Mesothelial cell of epicardium (in vitro differentiated cells): ENCODE data around the gene CCT5. TPM values are rescaled to one million over a fixed set of nuclear protein-coding genes. Genes with fewer than 3 reads are reported as not detected.

Source experiments
- DNase-seq, 2 experiments: peaks; one replicate each; pipeline ENCODE4 v3.0.0; 2021; ENCODE audit warnings: low spot score in 2 of 2; ENCODE audit not compliant: unreplicated experiment in 2 of 2
- H3K27ac Mint-ChIP-seq: 2 replicates; pipeline ENCODE4 v1.8.0; 2021; ENCODE audit warnings: mixed read lengths
- H3K27me3 Mint-ChIP-seq: 2 replicates; pipeline ENCODE4 v1.8.0; 2021; ENCODE audit warnings: low read depth, mixed read lengths
- H3K36me3 Mint-ChIP-seq: 2 replicates; pipeline ENCODE4 v1.8.0; 2021; ENCODE audit warnings: mixed read lengths
- H3K4me1 Mint-ChIP-seq: 2 replicates; pipeline ENCODE4 v1.8.0; 2021; ENCODE audit warnings: mixed read lengths
- H3K4me3 Mint-ChIP-seq: 2 replicates; pipeline ENCODE4 v1.8.0; 2021; ENCODE audit warnings: mild to moderate bottlenecking, moderate library complexity, mixed read lengths
- H3K9me3 Mint-ChIP-seq: 2 replicates; pipeline ENCODE4 v1.8.0; 2021; ENCODE audit warnings: mixed read lengths
- CTCF ChIP-seq: fragments of 200-600 bp; sonication (generic); IDR thresholded peaks from one replicate; pipeline ENCODE4 v1.5.0; 2021; ENCODE audit warnings: antibody characterized with exemption; ENCODE audit not compliant: unreplicated experiment
- total RNA-seq: library from RNA; stranded (reverse); gene quantifications from 3 replicates; pipeline ENCODE4 v1.2.1, GENCODE V29; 2021

The CCT5 gene
- 141 to 145 TPM (median 142 TPM) in 3 replicates for total RNA-seq

GRCh38 chr5:10249948-10250805 lies at the start of gene CCT5:
Gene CCT5 (plus strand): TSS chr5:10250280. CDS start chr5:10250341, 61 bp downstream.
- Mint-ChIP-seq H3K36me3 (peaks cover 13% of the 10 kb centered on the region), H3K27ac (peak within 1 kb of the TSS; percentile 100), H3K9me3 (no peaks in the 10 kb centered on the region), H3K4me3 (peak within 1 kb of the TSS; percentile 78), H3K27me3 (no peaks in the 10 kb centered on the region), H3K4me1 (peaks cover 29% of the 10 kb centered on the region)
- DNase-seq = peak; percentile 82 to 89
- TF ChIP-seq CTCF = no peak

GRCh38 chr5:10201223-10201868 lies 48.7 kb upstream of the CCT5 start:
- no peaks in the 10 kb centered on the region for H3K27me3 Mint-ChIP-seq
- H3K36me3 Mint-ChIP-seq = peaks cover 2% of the 10 kb centered on the region
- peak; percentile 30 for TF ChIP-seq CTCF
- no peak for DNase-seq
- no peak overlapping the region for H3K27ac Mint-ChIP-seq
- H3K9me3 Mint-ChIP-seq = peaks cover 26% of the 10 kb centered on the region
- no peaks in the 10 kb centered on the region for H3K4me1 Mint-ChIP-seq
- no peak overlapping the region for H3K4me3 Mint-ChIP-seq

GRCh38 chr5:10202089-10202910 lies 47.8 kb upstream of the CCT5 start:
- DNase-seq = no peak
- Mint-ChIP-seq H3K9me3 (peaks cover 26% of the 10 kb centered on the region), H3K4me1 (no peaks in the 10 kb centered on the region), H3K36me3 (peaks cover 2% of the 10 kb centered on the region), H3K27me3 (no peaks in the 10 kb centered on the region), H3K4me3 (no peak overlapping the region), H3K27ac (no peak overlapping the region)
- TF ChIP-seq CTCF = no peak

- H3K27ac Mint-ChIP-seq = no peak overlapping the region
- H3K27me3 Mint-ChIP-seq = no peaks in the 10 kb centered on the region
- DNase-seq = no peak
- no peak overlapping the region for H3K4me3 Mint-ChIP-seq
- H3K4me1 Mint-ChIP-seq = no peaks in the 10 kb centered on the region
- H3K36me3 Mint-ChIP-seq = peaks cover 2% of the 10 kb centered on the region
- H3K9me3 Mint-ChIP-seq = peaks cover 14% of the 10 kb centered on the region
- TF ChIP-seq CTCF = no peak
Measured at GRCh38 chr5:10209004-10209403, 41.1 kb upstream of the CCT5 start.

- Mint-ChIP-seq H3K4me3 (no peak overlapping the region), H3K9me3 (peaks cover 7% of the 10 kb centered on the region), H3K36me3 (no peaks in the 10 kb centered on the region), H3K4me1 (peaks cover 2% of the 10 kb centered on the region), H3K27me3 (no peaks in the 10 kb centered on the region), H3K27ac (no peak overlapping the region)
- DNase-seq = no peak
- TF ChIP-seq CTCF = no peak
Measured at GRCh38 chr5:10213316-10213715, 36.8 kb upstream of the CCT5 start.
